Calu3 (cell line): Measurements from ENCODE around the gene CRELD2. TPM values are rescaled to one million over a fixed set of nuclear protein-coding genes. Genes with fewer than 3 reads are reported as not detected.

ENCODE experiments used
- BruUV-seq: library from RNA; stranded (reverse); fragments of 400-500 nt; replicated peaks from 2 replicates; lab custom pipeline; 2021; lab: Mats Ljungman, UMichigan
- CTCF ChIA-PET: fragments of 300-600 bp; sonication (Branson Sonifier 250); formaldehyde crosslinking; loops from one replicate; lab custom pipeline; 2022; ENCODE audit warnings: antibody characterized with exemption; lab: Charles Lee
- DNase-seq: peaks from one replicate; pipeline ENCODE4 v3.0.0; 2022
- H3K27ac Mint-ChIP-seq: one replicate; pipeline ENCODE4 v1.8.0; 2022; ENCODE audit warnings: mixed read lengths; ENCODE audit not compliant: unreplicated experiment
- H3K27me3 Mint-ChIP-seq: one replicate; pipeline ENCODE4 v1.8.0; 2022; ENCODE audit warnings: mixed read lengths; ENCODE audit not compliant: unreplicated experiment
- H3K36me3 Mint-ChIP-seq: one replicate; pipeline ENCODE4 v1.8.0; 2022; ENCODE audit warnings: mild to moderate bottlenecking, moderate library complexity, mixed read lengths; ENCODE audit not compliant: insufficient read depth, unreplicated experiment
- H3K4me1 Mint-ChIP-seq: one replicate; pipeline ENCODE4 v1.8.0; 2022; ENCODE audit warnings: mild to moderate bottlenecking, low read depth, mixed read lengths; ENCODE audit not compliant: unreplicated experiment
- H3K4me3 Mint-ChIP-seq: one replicate; pipeline ENCODE4 v1.8.0; 2022; ENCODE audit warnings: mild to moderate bottlenecking, low read depth, moderate library complexity, mixed read lengths; ENCODE audit not compliant: unreplicated experiment
- H3K9me3 Mint-ChIP-seq: one replicate; pipeline ENCODE4 v1.8.0; 2022; ENCODE audit warnings: low read depth, mixed read lengths; ENCODE audit not compliant: unreplicated experiment
- intact Hi-C: fragments of 100-400 bp; cut with micrococcal nuclease; formaldehyde crosslinking; loops from one replicate; pipeline ENCODE4 v1.10.0; 2022; ENCODE audit not compliant: unreplicated experiment
- total RNA-seq: library from RNA; stranded (reverse); gene quantifications from 2 replicates; pipeline ENCODE4 v1.2.3, GENCODE V29; 2022
- TF ChIP-seq, protein P1 (sequence below): fragments of 200-600 bp; IDR thresholded peaks from one replicate; pipeline ENCODE4 v1.8.0; 2022; ENCODE audit warnings: antibody characterized with exemption; ENCODE audit not compliant: unreplicated experiment

The CRELD2 gene
- total RNA-seq, 1 experiment from 2014 or later = 64.6 TPM

DNA sequence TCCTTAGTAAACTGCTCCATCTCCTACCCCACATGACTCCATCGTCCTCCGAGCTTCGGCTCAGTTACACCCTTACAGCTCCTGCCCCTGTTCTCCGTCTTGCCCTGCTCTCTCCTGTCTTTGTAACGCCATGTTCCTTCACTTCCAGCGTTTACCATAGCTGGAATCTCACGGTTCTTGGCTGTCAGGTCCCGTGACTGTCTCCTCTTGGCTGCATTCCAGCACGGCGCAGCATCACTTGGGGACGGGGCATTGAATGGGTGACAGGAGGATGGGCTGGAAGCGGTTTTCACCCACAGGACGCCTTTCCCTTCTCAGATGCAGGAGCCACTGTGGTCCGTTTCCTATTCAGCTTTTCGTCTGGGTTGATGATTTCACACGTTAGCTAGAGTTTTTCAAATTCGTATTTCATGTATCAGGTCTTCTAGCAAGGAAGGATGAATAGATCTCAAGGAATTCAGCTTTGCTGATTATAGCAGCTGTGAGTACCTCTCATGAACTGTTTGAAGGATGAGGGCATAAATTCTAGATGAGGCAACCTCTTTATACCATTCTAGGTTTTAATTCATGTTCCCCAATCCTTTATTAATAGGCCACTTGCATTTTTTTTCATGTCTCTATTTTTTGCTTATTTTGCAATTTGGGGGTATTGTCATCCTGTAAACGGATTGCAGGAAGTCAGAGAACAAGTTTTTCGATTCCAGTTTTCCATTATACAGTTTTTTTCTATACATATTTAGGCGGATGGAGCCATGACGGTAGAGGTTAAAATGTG, 35.7 kb upstream of the CRELD2 start:
- H3K36me3 Mint-ChIP-seq = peaks cover 43% of the 10 kb centered on the region
- no TSS peak for BruUV-seq
- no peaks in the 10 kb centered on the region for H3K4me1 Mint-ChIP-seq
- H3K27me3 Mint-ChIP-seq = no peaks in the 10 kb centered on the region
- TF ChIP-seq, protein P1, sequence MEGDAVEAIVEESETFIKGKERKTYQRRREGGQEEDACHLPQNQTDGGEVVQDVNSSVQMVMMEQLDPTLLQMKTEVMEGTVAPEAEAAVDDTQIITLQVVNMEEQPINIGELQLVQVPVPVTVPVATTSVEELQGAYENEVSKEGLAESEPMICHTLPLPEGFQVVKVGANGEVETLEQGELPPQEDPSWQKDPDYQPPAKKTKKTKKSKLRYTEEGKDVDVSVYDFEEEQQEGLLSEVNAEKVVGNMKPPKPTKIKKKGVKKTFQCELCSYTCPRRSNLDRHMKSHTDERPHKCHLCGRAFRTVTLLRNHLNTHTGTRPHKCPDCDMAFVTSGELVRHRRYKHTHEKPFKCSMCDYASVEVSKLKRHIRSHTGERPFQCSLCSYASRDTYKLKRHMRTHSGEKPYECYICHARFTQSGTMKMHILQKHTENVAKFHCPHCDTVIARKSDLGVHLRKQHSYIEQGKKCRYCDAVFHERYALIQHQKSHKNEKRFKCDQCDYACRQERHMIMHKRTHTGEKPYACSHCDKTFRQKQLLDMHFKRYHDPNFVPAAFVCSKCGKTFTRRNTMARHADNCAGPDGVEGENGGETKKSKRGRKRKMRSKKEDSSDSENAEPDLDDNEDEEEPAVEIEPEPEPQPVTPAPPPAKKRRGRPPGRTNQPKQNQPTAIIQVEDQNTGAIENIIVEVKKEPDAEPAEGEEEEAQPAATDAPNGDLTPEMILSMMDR = no peak
- intact Hi-C loops = no loop called here
- peaks cover 3% of the 10 kb centered on the region for H3K9me3 Mint-ChIP-seq
- CTCF ChIA-PET = no interaction called here
- no peak for DNase-seq
- no peak overlapping the region for H3K4me3 Mint-ChIP-seq
- no peak overlapping the region for H3K27ac Mint-ChIP-seq

DNA sequence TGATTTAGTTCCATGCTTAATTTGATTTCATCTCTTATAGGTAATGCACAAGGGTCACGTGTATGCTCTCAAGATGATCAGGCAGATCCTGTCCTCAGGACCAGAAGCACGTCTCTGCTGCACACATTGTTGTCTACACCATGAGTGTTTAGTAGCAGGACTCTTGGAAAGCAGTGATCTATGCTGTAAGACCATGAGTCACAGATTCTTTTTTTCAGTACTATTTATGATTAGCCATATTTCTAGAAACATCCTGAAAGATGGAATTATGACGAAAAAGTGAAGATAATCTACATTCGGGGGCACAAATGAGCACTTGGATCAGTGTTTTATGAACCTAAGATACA, 35.2 kb upstream of the CRELD2 start:
- no peaks in the 10 kb centered on the region for H3K27me3 Mint-ChIP-seq
- peaks cover 3% of the 10 kb centered on the region for H3K9me3 Mint-ChIP-seq
- H3K4me1 Mint-ChIP-seq = no peaks in the 10 kb centered on the region
- H3K36me3 Mint-ChIP-seq = peaks cover 43% of the 10 kb centered on the region
- TF ChIP-seq, protein P1 = no peak
- DNase-seq = no peak
- no peak overlapping the region for H3K27ac Mint-ChIP-seq
- no TSS peak for BruUV-seq
- no peak overlapping the region for H3K4me3 Mint-ChIP-seq
- CTCF ChIA-PET = no interaction called here
- intact Hi-C loops = no loop called here

- Mint-ChIP-seq H3K27ac (no peak overlapping the region), H3K4me3 (no peak overlapping the region), H3K27me3 (no peaks in the 10 kb centered on the region), H3K9me3 (peaks cover 3% of the 10 kb centered on the region), H3K4me1 (no peaks in the 10 kb centered on the region), H3K36me3 (peaks cover 44% of the 10 kb centered on the region)
- no TSS peak for BruUV-seq
- intact Hi-C loops = no loop called here
- TF ChIP-seq, protein P1 = no peak
- CTCF ChIA-PET = no interaction called here
- no peak for DNase-seq
These were observed 34.4 kb upstream of the CRELD2 start for GRCh38 chr22:49884075-49884474.

- BruUV-seq = no TSS peak
- no peak overlapping the region for H3K4me3 Mint-ChIP-seq
- intact Hi-C loops = no loop called here
- CTCF ChIA-PET = no interaction called here
- peaks cover 3% of the 10 kb centered on the region for H3K9me3 Mint-ChIP-seq
- H3K36me3 Mint-ChIP-seq = peaks cover 49% of the 10 kb centered on the region
- TF ChIP-seq, protein P1 = no peak
- no peaks in the 10 kb centered on the region for H3K4me1 Mint-ChIP-seq
- H3K27me3 Mint-ChIP-seq = no peaks in the 10 kb centered on the region
- DNase-seq = no peak
- no peak overlapping the region for H3K27ac Mint-ChIP-seq
These were observed 33.8 kb upstream of the CRELD2 start for GRCh38 chr22:49884503-49885260.
